HCT116 (cell line): ENCODE data around the gene SLC7A11. TPM values are rescaled to one million over a fixed set of nuclear protein-coding genes. Genes with fewer than 3 reads are reported as not detected.

Experiments
- ATAC-seq: fragments of 200-7000 bp; cut with Tn5 transposase; 2 replicates; pipeline ENCODE4 v1.9.1; 2020; ENCODE audit warnings: mild to moderate bottlenecking, moderate library complexity
- BruUV-seq: library from RNA; stranded (reverse); fragments of 400-500 nt; replicated peaks from 2 replicates; lab custom pipeline; 2021; lab: Mats Ljungman, UMichigan
- CTCF ChIA-PET: fragments of 300-600 bp; sonication (Branson Sonifier 250); formaldehyde crosslinking; loops from one replicate; lab custom pipeline; 2021; ENCODE audit warnings: antibody characterized with exemption; lab: Charles Lee
- POLR2A ChIA-PET: fragments of 300-600, 350-600 bp; sonication (Branson Sonifier 250); formaldehyde crosslinking; loops from one replicate; lab custom pipeline; 2021; ENCODE audit warnings: antibody characterized with exemption; lab: Charles Lee
- RAD21 ChIA-PET, 2 experiments: fragments of 300-600 bp; sonication (Branson Sonifier 250); formaldehyde crosslinking; loops; one replicate each; lab custom pipeline; 2023; ENCODE audit warnings: low total read pairs in 2 of 2; ENCODE audit not compliant: uncharacterized antibody in 2 of 2, unreplicated experiment in 2 of 2, low non-redundant PET in 1 of 2; lab: Charles Lee
- DNase-seq: peaks from one replicate; pipeline ENCODE4 v3.0.0-alpha.2; 2010; ENCODE audit warnings: low read depth, low spot score
- H2AFZ ChIP-seq: fragments of 200-600 bp; shearing (Covaris generic), sonication (generic); 2 replicates; pipeline ENCODE4 v1.6.1; 2017; ENCODE audit warnings: low read depth, mixed run types, mixed read lengths, antibody characterized with exemption, low read length; ENCODE audit not compliant: poor library complexity, severe bottlenecking
- H3K27ac ChIP-seq: 2 replicates; pipeline ENCODE4 v1.5.1; 2012; ENCODE audit warnings: low read depth, low read length
- H3K27me3 ChIP-seq: fragments of 200-600 bp; sonication (generic); 2 replicates; pipeline ENCODE4 v1.6.1; 2016; ENCODE audit warnings: mixed run types, low read length, mixed read lengths; ENCODE audit not compliant: insufficient read depth
- H3K36me3 ChIP-seq, 2 experiments: fragments of 200-500 bp in 1 of 2; fragments of 200-600 bp in 1 of 2; sonication (Bioruptor generic) in 1 of 2; sonication (generic) in 1 of 2; 2 replicates each; pipeline versions ENCODE4 v1.5.1 to v1.6.1; 2014 to 2016; ENCODE audit warnings: low read length in 2 of 2, inconsistent platforms in 1 of 2, mixed read lengths in 1 of 2, mixed run types in 1 of 2; ENCODE audit not compliant: insufficient read depth in 2 of 2, control insufficient read depth in 1 of 2
- H3K4me1 ChIP-seq, 2 experiments: fragments of 200-600 bp in 1 of 2; sonication (generic) in 1 of 2; 2 replicates each; pipeline versions ENCODE4 v1.5.1 to v1.6.1; 2012 to 2017; ENCODE audit warnings: low read length in 2 of 2, inconsistent platforms in 1 of 2, mild to moderate bottlenecking in 1 of 2, mixed read lengths in 1 of 2, mixed run types in 1 of 2, moderate library complexity in 1 of 2; ENCODE audit not compliant: insufficient read depth in 2 of 2, control insufficient read depth in 1 of 2
- H3K4me2 ChIP-seq: fragments of 200-600 bp; sonication (generic); 2 replicates; pipeline ENCODE4 v1.6.1; 2017; ENCODE audit warnings: mixed run types, low read length, mixed read lengths
- H3K4me3 ChIP-seq, 2 experiments: fragments of 200-600 bp in 1 of 2; sonication (generic) in 1 of 2; replicated peaks in 1 of 2; 2 replicates each; pipeline ENCODE4 v1.5.1; 2011 to 2016; ENCODE audit warnings: low read length in 2 of 2, control low read depth in 1 of 2, low read depth in 1 of 2, mild to moderate bottlenecking in 1 of 2, mixed read lengths in 1 of 2, mixed run types in 1 of 2
- H3K79me2 ChIP-seq: fragments of 200-600 bp; sonication (generic); 2 replicates; pipeline ENCODE4 v1.6.1; 2017; ENCODE audit warnings: mild to moderate bottlenecking, mixed run types, low read length, moderate library complexity, mixed read lengths; ENCODE audit not compliant: insufficient read depth
- H3K9ac ChIP-seq: fragments of 200-600 bp; sonication (generic); 2 replicates; pipeline ENCODE4 v1.6.1; 2016; ENCODE audit warnings: low read length, mixed read lengths
- H3K9me2 ChIP-seq: fragments of 200-600 bp; sonication (generic), shearing (Covaris generic); 2 replicates; pipeline ENCODE4 v1.6.1; 2017; ENCODE audit warnings: mixed run types, mild to moderate bottlenecking, moderate library complexity; ENCODE audit not compliant: insufficient read depth
- H3K9me3 ChIP-seq, 2 experiments: fragments of 200-500 bp in 1 of 2; fragments of 200-600 bp in 1 of 2; sonication (Bioruptor generic) in 1 of 2; sonication (generic) in 1 of 2; 2 replicates each; pipeline ENCODE4 v1.6.1; 2014 to 2017; ENCODE audit warnings: low read length in 2 of 2, mixed read lengths in 2 of 2, inconsistent platforms in 1 of 2, low read depth in 1 of 2, mild to moderate bottlenecking in 1 of 2, mixed run types in 1 of 2, moderate library complexity in 1 of 2; ENCODE audit not compliant: control insufficient read depth in 1 of 2, insufficient read depth in 1 of 2
- H4K20me1 ChIP-seq: fragments of 200-600 bp; sonication (generic), shearing (Covaris generic); 2 replicates; pipeline ENCODE4 v1.6.1; 2017; ENCODE audit warnings: mixed run types, mild to moderate bottlenecking, moderate library complexity; ENCODE audit not compliant: insufficient read depth
- ATF3 ChIP-seq: IDR thresholded peaks from 2 replicates; pipeline ENCODE4 v1.6.1; 2012
- CEBPB ChIP-seq: IDR thresholded peaks from 2 replicates; pipeline ENCODE4 v1.6.1; 2012; ENCODE audit warnings: low read depth
- CTCF ChIP-seq, 3 experiments: fragments of 200-600 bp in 1 of 3; sonication (generic) in 1 of 3; IDR thresholded peaks in 2 of 3; conservative IDR thresholded peaks in 1 of 3; 2 replicates each; pipeline ENCODE4 v1.5.1; 2012 to 2017; ENCODE audit warnings: low read depth in 2 of 3, low read length in 2 of 3, antibody characterized with exemption in 1 of 3, borderline replicate concordance in 1 of 3, control low read depth in 1 of 3, mild to moderate bottlenecking in 1 of 3, mixed read lengths in 1 of 3, mixed run types in 1 of 3, moderate library complexity in 1 of 3; ENCODE audit not compliant: insufficient read depth in 1 of 3
- ELF1 ChIP-seq: IDR thresholded peaks from 2 replicates; pipeline ENCODE4 v1.6.1; 2012; ENCODE audit warnings: low read depth, borderline replicate concordance
- EZH2 ChIP-seq: fragments of 200-600 bp; sonication (generic); IDR thresholded peaks from 2 replicates; pipeline ENCODE4 v1.6.1; 2017; ENCODE audit warnings: antibody characterized with exemption, mixed run types
- EZH2phosphoT487 ChIP-seq: fragments of 200-600 bp; IDR thresholded peaks from 2 replicates; pipeline ENCODE4 v1.6.1; 2018; ENCODE audit warnings: antibody characterized with exemption, borderline replicate concordance
- FOSL1 ChIP-seq: IDR thresholded peaks from 2 replicates; pipeline ENCODE4 v1.6.1; 2012; ENCODE audit warnings: low read depth
- JUND ChIP-seq: IDR thresholded peaks from 2 replicates; pipeline ENCODE4 v1.6.1; 2012
- RAD21 ChIP-seq: IDR thresholded peaks from 2 replicates; pipeline ENCODE4 v1.6.1; 2012; ENCODE audit warnings: low read depth, mild to moderate bottlenecking
- SIN3A ChIP-seq: IDR thresholded peaks from 2 replicates; pipeline ENCODE4 v1.6.1; 2012; ENCODE audit warnings: low read depth
- TCF7L2 ChIP-seq: IDR thresholded peaks from 2 replicates; pipeline ENCODE4 v1.7.0; 2011; ENCODE audit warnings: borderline replicate concordance, inconsistent platforms; ENCODE audit not compliant: insufficient read depth, insufficient read length; ENCODE audit errors: extremely low read depth
- ZFX ChIP-seq: fragments of 450-650 bp; IDR thresholded peaks from 2 replicates; pipeline ENCODE4 v1.6.1; 2017
- intact Hi-C: fragments of 100-400 bp; cut with micrococcal nuclease; formaldehyde crosslinking; loops from 2 replicates; pipeline ENCODE4 v1.10.0; 2022
- total RNA-seq: library from RNA; stranded (reverse); gene quantifications from one replicate; pipeline ENCODE4 v1.2.1, GENCODE V29; 2021; ENCODE audit not compliant: unreplicated experiment

The SLC7A11 gene
- total RNA-seq, 1 experiment from 2014 or later: 45.8 TPM

- no peak for ATAC-seq
- H3K27me3 ChIP-seq: no peaks in the 10 kb centered on the region
- H3K9me2 ChIP-seq: no peaks in the 10 kb centered on the region
- H3K79me2 ChIP-seq: no peaks in the 10 kb centered on the region
- no peak overlapping the region for H3K9ac ChIP-seq
- H3K4me2 ChIP-seq: no peak overlapping the region
- no peaks in the 10 kb centered on the region for H3K4me1 ChIP-seq
- intact Hi-C loops: no loop called here
- no peaks in the 10 kb centered on the region for H3K9me3 ChIP-seq
- CTCF ChIA-PET: no interaction called here
- POLR2A ChIA-PET: no interaction called here
- H3K4me3 ChIP-seq: no peak overlapping the region
- DNase-seq: no peak
- no peak overlapping the region for H3K27ac ChIP-seq
- TF ChIP-seq EZH2phosphoT487 (no peak), SIN3A (no peak)
- H2AFZ ChIP-seq: no peak overlapping the region
- BruUV-seq: no TSS peak
- no peaks in the 10 kb centered on the region for H4K20me1 ChIP-seq
- no peaks in the 10 kb centered on the region for H3K36me3 ChIP-seq
- RAD21 ChIA-PET: no interaction called here
Measured at GRCh38 chr4:138138774-138139173, 103.4 kb downstream of the SLC7A11 start.

GRCh38 chr4:138135610-138136009 is 106.5 kb downstream of the SLC7A11 start:
- intact Hi-C loops: no loop called here
- DNase-seq (no peak), ATAC-seq (no peak)
- no peak overlapping the region for H3K4me2 ChIP-seq
- ChIA-PET RAD21 (no interaction called here), POLR2A (no interaction called here), CTCF (no interaction called here)
- no peak overlapping the region for H3K27ac ChIP-seq
- no peak overlapping the region for H3K9ac ChIP-seq
- H3K4me3 ChIP-seq: no peak overlapping the region
- H3K4me1 ChIP-seq: no peaks in the 10 kb centered on the region
- no peaks in the 10 kb centered on the region for H3K27me3 ChIP-seq
- H2AFZ ChIP-seq: no peak overlapping the region
- no peaks in the 10 kb centered on the region for H3K79me2 ChIP-seq
- H4K20me1 ChIP-seq: no peaks in the 10 kb centered on the region
- H3K36me3 ChIP-seq: no peaks in the 10 kb centered on the region
- TF ChIP-seq SIN3A: no peak
- TF ChIP-seq RAD21: no peak
- TF ChIP-seq EZH2phosphoT487: no peak
- TF ChIP-seq ELF1: no peak
- no peak for TF ChIP-seq EZH2
- TF ChIP-seq ATF3: no peak
- no peak for TF ChIP-seq CTCF (IDR thresholded peaks at IDR 0.05 in 2 of 3, conservative IDR thresholded peaks at IDR 0.05 in 1 of 3; ENCODE audit: borderline replicate concordance in 1 of 3, insufficient read depth in 1 of 3, low read depth in 2 of 3, low read length in 2 of 3)
- no peak for TF ChIP-seq JUND
- no peak for TF ChIP-seq TCF7L2
- no peak for TF ChIP-seq ZFX
- no peak for TF ChIP-seq CEBPB
- TF ChIP-seq FOSL1: no peak
- no peaks in the 10 kb centered on the region for H3K9me2 ChIP-seq
- no peaks in the 10 kb centered on the region for H3K9me3 ChIP-seq
- no TSS peak for BruUV-seq
